HCT116 (cell line): ENCODE data around the gene UPF3A. TPM values are rescaled to one million over a fixed set of nuclear protein-coding genes. Genes with fewer than 3 reads are reported as not detected.

ENCODE experiments used
- ATAC-seq: fragments of 200-7000 bp; cut with Tn5 transposase; 2 replicates; pipeline ENCODE4 v1.9.1; 2020; ENCODE audit warnings: mild to moderate bottlenecking, moderate library complexity
- BruUV-seq: library from RNA; stranded (reverse); fragments of 400-500 nt; replicated peaks from 2 replicates; lab custom pipeline; 2021; lab: Mats Ljungman, UMichigan
- CTCF ChIA-PET: fragments of 300-600 bp; sonication (Branson Sonifier 250); formaldehyde crosslinking; loops from one replicate; lab custom pipeline; 2021; ENCODE audit warnings: antibody characterized with exemption; lab: Charles Lee
- POLR2A ChIA-PET: fragments of 300-600, 350-600 bp; sonication (Branson Sonifier 250); formaldehyde crosslinking; loops from one replicate; lab custom pipeline; 2021; ENCODE audit warnings: antibody characterized with exemption; lab: Charles Lee
- RAD21 ChIA-PET, 2 experiments: fragments of 300-600 bp; sonication (Branson Sonifier 250); formaldehyde crosslinking; loops; one replicate each; lab custom pipeline; 2023; ENCODE audit warnings: low total read pairs in 2 of 2; ENCODE audit not compliant: uncharacterized antibody in 2 of 2, unreplicated experiment in 2 of 2, low non-redundant PET in 1 of 2; lab: Charles Lee
- DNase-seq: peaks from one replicate; pipeline ENCODE4 v3.0.0-alpha.2; 2010; ENCODE audit warnings: low read depth, low spot score
- H2AFZ ChIP-seq: fragments of 200-600 bp; shearing (Covaris generic), sonication (generic); 2 replicates; pipeline ENCODE4 v1.6.1; 2017; ENCODE audit warnings: low read depth, mixed run types, mixed read lengths, antibody characterized with exemption, low read length; ENCODE audit not compliant: poor library complexity, severe bottlenecking
- H3K27ac ChIP-seq: 2 replicates; pipeline ENCODE4 v1.5.1; 2012; ENCODE audit warnings: low read depth, low read length
- H3K27me3 ChIP-seq: fragments of 200-600 bp; sonication (generic); 2 replicates; pipeline ENCODE4 v1.6.1; 2016; ENCODE audit warnings: mixed run types, low read length, mixed read lengths; ENCODE audit not compliant: insufficient read depth
- H3K36me3 ChIP-seq, 2 experiments: fragments of 200-500 bp in 1 of 2; fragments of 200-600 bp in 1 of 2; sonication (Bioruptor generic) in 1 of 2; sonication (generic) in 1 of 2; 2 replicates each; pipeline versions ENCODE4 v1.5.1 to v1.6.1; 2014 to 2016; ENCODE audit warnings: low read length in 2 of 2, inconsistent platforms in 1 of 2, mixed read lengths in 1 of 2, mixed run types in 1 of 2; ENCODE audit not compliant: insufficient read depth in 2 of 2, control insufficient read depth in 1 of 2
- H3K4me1 ChIP-seq, 2 experiments: fragments of 200-600 bp in 1 of 2; sonication (generic) in 1 of 2; 2 replicates each; pipeline versions ENCODE4 v1.5.1 to v1.6.1; 2012 to 2017; ENCODE audit warnings: low read length in 2 of 2, inconsistent platforms in 1 of 2, mild to moderate bottlenecking in 1 of 2, mixed read lengths in 1 of 2, mixed run types in 1 of 2, moderate library complexity in 1 of 2; ENCODE audit not compliant: insufficient read depth in 2 of 2, control insufficient read depth in 1 of 2
- H3K4me2 ChIP-seq: fragments of 200-600 bp; sonication (generic); 2 replicates; pipeline ENCODE4 v1.6.1; 2017; ENCODE audit warnings: mixed run types, low read length, mixed read lengths
- H3K4me3 ChIP-seq, 2 experiments: fragments of 200-600 bp in 1 of 2; sonication (generic) in 1 of 2; replicated peaks in 1 of 2; 2 replicates each; pipeline ENCODE4 v1.5.1; 2011 to 2016; ENCODE audit warnings: low read length in 2 of 2, control low read depth in 1 of 2, low read depth in 1 of 2, mild to moderate bottlenecking in 1 of 2, mixed read lengths in 1 of 2, mixed run types in 1 of 2
- H3K79me2 ChIP-seq: fragments of 200-600 bp; sonication (generic); 2 replicates; pipeline ENCODE4 v1.6.1; 2017; ENCODE audit warnings: mild to moderate bottlenecking, mixed run types, low read length, moderate library complexity, mixed read lengths; ENCODE audit not compliant: insufficient read depth
- H3K9ac ChIP-seq: fragments of 200-600 bp; sonication (generic); 2 replicates; pipeline ENCODE4 v1.6.1; 2016; ENCODE audit warnings: low read length, mixed read lengths
- H3K9me2 ChIP-seq: fragments of 200-600 bp; sonication (generic), shearing (Covaris generic); 2 replicates; pipeline ENCODE4 v1.6.1; 2017; ENCODE audit warnings: mixed run types, mild to moderate bottlenecking, moderate library complexity; ENCODE audit not compliant: insufficient read depth
- H3K9me3 ChIP-seq, 2 experiments: fragments of 200-500 bp in 1 of 2; fragments of 200-600 bp in 1 of 2; sonication (Bioruptor generic) in 1 of 2; sonication (generic) in 1 of 2; 2 replicates each; pipeline ENCODE4 v1.6.1; 2014 to 2017; ENCODE audit warnings: low read length in 2 of 2, mixed read lengths in 2 of 2, inconsistent platforms in 1 of 2, low read depth in 1 of 2, mild to moderate bottlenecking in 1 of 2, mixed run types in 1 of 2, moderate library complexity in 1 of 2; ENCODE audit not compliant: control insufficient read depth in 1 of 2, insufficient read depth in 1 of 2
- H4K20me1 ChIP-seq: fragments of 200-600 bp; sonication (generic), shearing (Covaris generic); 2 replicates; pipeline ENCODE4 v1.6.1; 2017; ENCODE audit warnings: mixed run types, mild to moderate bottlenecking, moderate library complexity; ENCODE audit not compliant: insufficient read depth
- CTCF ChIP-seq, 3 experiments: fragments of 200-600 bp in 1 of 3; sonication (generic) in 1 of 3; IDR thresholded peaks in 2 of 3; conservative IDR thresholded peaks in 1 of 3; 2 replicates each; pipeline ENCODE4 v1.5.1; 2012 to 2017; ENCODE audit warnings: low read depth in 2 of 3, low read length in 2 of 3, antibody characterized with exemption in 1 of 3, borderline replicate concordance in 1 of 3, control low read depth in 1 of 3, mild to moderate bottlenecking in 1 of 3, mixed read lengths in 1 of 3, mixed run types in 1 of 3, moderate library complexity in 1 of 3; ENCODE audit not compliant: insufficient read depth in 1 of 3
- EZH2phosphoT487 ChIP-seq: fragments of 200-600 bp; IDR thresholded peaks from 2 replicates; pipeline ENCODE4 v1.6.1; 2018; ENCODE audit warnings: antibody characterized with exemption, borderline replicate concordance
- JUND ChIP-seq: IDR thresholded peaks from 2 replicates; pipeline ENCODE4 v1.6.1; 2012
- MAX ChIP-seq: IDR thresholded peaks from 2 replicates; pipeline ENCODE4 v1.6.1; 2012
- POLR2AphosphoS5 ChIP-seq: IDR thresholded peaks from 2 replicates; pipeline ENCODE4 v1.6.1; 2011; ENCODE audit warnings: mild to moderate bottlenecking, low read depth, low read length, moderate library complexity
- RAD21 ChIP-seq: IDR thresholded peaks from 2 replicates; pipeline ENCODE4 v1.6.1; 2012; ENCODE audit warnings: low read depth, mild to moderate bottlenecking
- SRF ChIP-seq: IDR thresholded peaks from 2 replicates; pipeline ENCODE4 v1.6.1; 2012; ENCODE audit warnings: low read depth
- TCF7L2 ChIP-seq: IDR thresholded peaks from 2 replicates; pipeline ENCODE4 v1.7.0; 2011; ENCODE audit warnings: borderline replicate concordance, inconsistent platforms; ENCODE audit not compliant: insufficient read depth, insufficient read length; ENCODE audit errors: extremely low read depth
- intact Hi-C: fragments of 100-400 bp; cut with micrococcal nuclease; formaldehyde crosslinking; loops from 2 replicates; pipeline ENCODE4 v1.10.0; 2022
- total RNA-seq: library from RNA; stranded (reverse); gene quantifications from one replicate; pipeline ENCODE4 v1.2.1, GENCODE V29; 2021; ENCODE audit not compliant: unreplicated experiment

The UPF3A gene
- total RNA-seq, 1 experiment from 2014 or later = 31.8 TPM

GRCh38 chr13:114318624-114319023 lies 37.2 kb downstream of the UPF3A start:
- POLR2A ChIA-PET = no interaction called here
- ATAC-seq (no peak), DNase-seq (no peak)
- Histone ChIP-seq H3K9me3 (no peaks in the 10 kb centered on the region), H3K79me2 (peaks cover 88% of the 10 kb centered on the region), H3K27ac (no peak overlapping the region), H3K9me2 (no peaks in the 10 kb centered on the region), H2AFZ (no peak overlapping the region), H3K9ac (no peak overlapping the region), H3K4me3 (no peak overlapping the region), H3K27me3 (no peaks in the 10 kb centered on the region), H4K20me1 (peaks cover 3% of the 10 kb centered on the region; the same call in 1 of the 2 replicates), H3K4me1 (peaks cover 0 to 15% of the 10 kb centered on the region in 2 experiments; a peak in 3 of 4 replicates), H3K36me3 (peaks cover 22 to 30% of the 10 kb centered on the region in 2 experiments), H3K4me2 (no peak overlapping the region)
- no peak for TF ChIP-seq JUND
- no peak for TF ChIP-seq EZH2phosphoT487
- no peak for TF ChIP-seq RAD21
- TF ChIP-seq MAX = no peak
- no peak for TF ChIP-seq SRF
- no peak for TF ChIP-seq CTCF (IDR thresholded peaks at IDR 0.05 in 2 of 3, conservative IDR thresholded peaks at IDR 0.05 in 1 of 3; ENCODE audit: borderline replicate concordance in 1 of 3, insufficient read depth in 1 of 3, low read depth in 2 of 3, low read length in 2 of 3)
- TF ChIP-seq POLR2AphosphoS5 = no peak
- no peak for TF ChIP-seq TCF7L2
- no TSS peak for BruUV-seq
- RAD21 ChIA-PET = no interaction called here
- CTCF ChIA-PET = no interaction called here
- intact Hi-C loops = no loop called here
